Muscle layer of colon (tissue), 2 donors: Measurements from ENCODE around the gene ZNF764.

Experiments used
- H3K27ac ChIP-seq: one replicate; pipeline ENCODE4 v1.7.0; 2013; ENCODE audit warnings: low read depth, mild to moderate bottlenecking, low read length, moderate library complexity
- H3K27me3 ChIP-seq, 2 donors: one replicate each; pipeline ENCODE4 v1.7.0; 2013; ENCODE audit warnings: low read length in 2 of 2, mild to moderate bottlenecking in 2 of 2; ENCODE audit not compliant: insufficient read depth in 2 of 2, control insufficient read depth in 1 of 2
- H3K36me3 ChIP-seq: one replicate; pipeline ENCODE4 v1.7.0; 2013; ENCODE audit warnings: mild to moderate bottlenecking, low read length; ENCODE audit not compliant: insufficient read depth
- H3K4me1 ChIP-seq: one replicate; pipeline ENCODE4 v1.7.0; 2013; ENCODE audit warnings: mild to moderate bottlenecking, low read length; ENCODE audit not compliant: insufficient read depth
- H3K4me3 ChIP-seq, 2 donors: one replicate each; pipeline ENCODE4 v1.7.0; 2013; ENCODE audit warnings: low read length in 2 of 2, low read depth in 1 of 2, mild to moderate bottlenecking in 1 of 2, moderate library complexity in 1 of 2
- H3K9ac ChIP-seq: one replicate; pipeline ENCODE4 v1.7.0; 2013; ENCODE audit warnings: low read length
- H3K9me3 ChIP-seq: one replicate; pipeline ENCODE4 v1.7.0; 2013; ENCODE audit warnings: mild to moderate bottlenecking, low read length
- donor health status: abdominal sarcoma.
- donor health status: Adenocarcinoma of cecum.

ZNF764 gene

DNA sequence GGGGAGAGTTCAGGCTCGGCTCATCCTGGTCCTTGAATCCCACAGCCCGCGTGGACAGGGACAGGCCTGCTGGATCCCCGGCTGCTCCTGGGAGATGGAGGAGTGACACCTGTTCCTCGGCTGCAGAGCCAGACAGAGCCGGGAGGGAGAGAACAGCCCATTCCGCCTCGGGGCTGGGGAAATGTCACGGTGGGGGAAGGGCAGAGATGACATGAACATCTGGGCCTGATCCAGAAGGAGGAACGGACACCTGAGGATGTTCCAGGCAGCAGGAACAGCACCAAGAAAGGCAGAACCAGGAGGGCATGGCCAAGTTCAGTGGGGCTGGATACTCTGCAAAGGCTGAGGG, 2.1 kb downstream of the ZNF764 start:
- Histone ChIP-seq H3K4me3 (no peak overlapping the region), H3K9ac (no peak overlapping the region), H3K36me3 (peaks cover 17% of the 10 kb centered on the region), H3K27me3 (no peaks in the 10 kb centered on the region), H3K27ac (no peak overlapping the region), H3K9me3 (no peaks in the 10 kb centered on the region), H3K4me1 (peaks cover 6% of the 10 kb centered on the region)

DNA sequence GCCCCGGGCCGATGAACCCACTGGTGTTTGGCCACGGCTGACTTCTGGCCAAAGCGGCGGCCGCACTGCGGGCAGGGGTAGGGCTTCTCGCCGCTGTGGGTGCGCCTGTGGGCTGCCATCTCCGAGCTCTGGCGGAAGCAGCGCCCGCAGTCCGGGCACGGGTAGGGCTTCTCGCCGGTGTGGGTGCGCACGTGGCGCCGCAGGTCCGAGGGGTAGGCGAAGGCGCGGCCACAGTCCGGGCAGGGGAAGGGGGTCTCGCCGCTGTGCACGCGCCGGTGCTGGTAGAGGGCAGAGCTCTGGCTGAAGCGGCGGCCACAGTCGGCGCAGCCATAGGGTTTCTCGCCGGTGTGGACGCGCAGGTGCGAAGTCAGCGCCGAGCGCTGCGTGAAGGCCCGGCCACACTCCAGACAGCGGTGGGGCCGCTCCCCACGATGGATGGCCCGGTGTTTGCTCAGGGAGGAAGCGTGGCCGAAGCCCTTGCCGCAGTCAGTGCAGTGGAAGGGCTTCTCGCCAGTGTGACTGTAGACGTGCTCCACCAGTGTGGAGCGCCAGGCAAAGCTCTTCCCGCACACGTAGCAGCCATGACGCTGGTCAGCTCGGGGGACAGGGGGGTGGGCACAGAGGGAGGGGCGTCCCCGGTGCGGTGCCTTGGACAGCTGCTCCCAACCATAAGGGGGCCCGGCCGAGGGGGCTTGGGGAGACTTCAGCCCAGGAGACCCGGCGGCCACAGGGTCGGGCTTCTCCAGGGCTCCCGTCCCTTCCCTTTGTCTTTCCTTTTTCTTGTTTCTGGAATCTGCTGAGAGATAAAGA, 2.7 kb downstream of the ZNF764 start:
- Histone ChIP-seq H3K36me3 (peaks cover 17% of the 10 kb centered on the region), H3K9me3 (no peaks in the 10 kb centered on the region), H3K4me1 (peaks cover 6% of the 10 kb centered on the region), H3K9ac (no peak overlapping the region), H3K4me3 (no peak overlapping the region), H3K27me3 (no peaks in the 10 kb centered on the region), H3K27ac (no peak overlapping the region)

DNA sequence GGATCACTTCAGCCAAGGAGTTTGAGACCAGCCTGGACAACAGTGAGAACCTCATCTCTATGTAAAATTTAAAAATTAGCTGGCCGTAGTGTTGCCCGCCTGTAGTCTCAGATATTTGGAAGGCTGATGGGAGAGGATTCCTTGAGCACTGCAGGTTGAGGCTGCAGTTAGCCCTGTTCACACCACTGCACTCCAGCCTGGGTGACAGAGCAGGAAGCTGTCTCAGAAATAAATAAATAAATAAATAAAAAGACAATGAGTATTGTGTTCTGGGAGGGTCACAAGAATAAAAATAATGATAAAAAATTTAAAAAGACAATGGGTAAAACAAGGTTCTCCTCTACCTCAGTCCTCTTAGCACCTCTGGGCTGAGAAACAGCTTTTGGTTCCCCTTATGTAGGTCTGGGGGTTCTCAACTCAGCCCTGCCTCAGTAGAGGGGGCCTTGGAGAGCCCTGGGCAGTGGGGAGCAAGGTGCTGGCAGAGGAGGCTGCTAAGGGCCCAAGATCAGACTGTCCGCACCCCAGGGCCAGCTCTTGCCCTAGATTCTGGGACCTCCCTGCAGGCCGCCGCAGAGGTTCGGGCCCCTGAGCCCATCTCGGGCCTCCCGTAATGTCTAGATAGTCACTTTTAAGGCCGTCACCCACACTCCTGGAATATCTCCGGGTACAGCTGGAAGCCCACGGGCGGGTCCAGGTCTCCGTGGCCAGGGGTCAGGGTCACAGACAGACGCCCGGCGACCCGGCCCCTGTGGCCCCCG, 3.4 kb downstream of the ZNF764 start:
- no peaks in the 10 kb centered on the region for H3K27me3 ChIP-seq
- peaks cover 17% of the 10 kb centered on the region for H3K36me3 ChIP-seq
- no peak overlapping the region for H3K27ac ChIP-seq
- H3K9me3 ChIP-seq: no peaks in the 10 kb centered on the region
- peaks cover 6% of the 10 kb centered on the region for H3K4me1 ChIP-seq
- H3K9ac ChIP-seq: no peak overlapping the region
- H3K4me3 ChIP-seq: no peak overlapping the region

DNA sequence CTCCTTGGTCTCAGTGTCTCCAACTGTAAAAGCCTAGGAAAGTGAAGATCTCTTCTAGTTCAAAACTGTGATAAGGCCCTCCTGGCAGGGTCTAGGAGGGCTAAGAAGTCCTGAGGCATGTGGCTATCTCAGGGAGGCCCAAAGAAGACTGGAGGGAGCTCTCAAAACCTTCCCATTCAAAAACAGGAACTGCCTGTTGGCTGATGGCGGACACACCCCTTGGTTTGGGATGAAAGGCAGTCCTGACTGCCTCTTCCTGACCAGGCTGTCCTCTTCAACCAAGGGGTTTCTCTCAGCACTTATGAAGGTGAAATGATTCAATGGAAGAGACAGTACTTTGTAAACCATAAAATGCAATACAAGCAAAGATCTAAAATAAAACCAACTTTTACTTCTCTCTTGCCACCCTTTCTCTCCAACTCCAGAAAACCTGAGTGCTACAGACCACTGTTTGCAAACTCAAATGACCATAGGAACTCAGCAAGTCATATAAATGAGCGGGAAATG, 4.7 kb downstream of the ZNF764 start:
- no peak overlapping the region for H3K9ac ChIP-seq
- H3K27me3 ChIP-seq: no peaks in the 10 kb centered on the region
- no peak overlapping the region for H3K4me3 ChIP-seq

DNA sequence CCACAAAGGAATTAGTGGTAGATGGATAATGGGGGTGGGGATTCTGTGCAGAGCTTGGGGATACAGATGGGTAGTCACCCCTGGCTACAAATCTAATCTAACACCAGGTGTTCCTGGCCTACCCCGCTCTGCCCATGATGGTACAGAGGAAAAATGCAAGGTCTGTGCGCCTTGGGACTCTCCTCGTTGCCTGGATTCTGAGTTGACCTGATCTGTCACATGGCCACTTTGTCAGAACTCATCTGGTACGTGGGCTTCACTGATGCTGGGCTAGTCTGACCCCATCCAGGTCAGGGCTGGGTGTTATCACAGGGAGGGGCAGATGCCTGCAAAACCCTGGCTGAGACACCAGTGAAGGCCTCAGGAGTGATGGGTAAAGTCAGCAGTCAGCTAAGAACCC, 5.2 kb downstream of the ZNF764 start:
- no peak overlapping the region for H3K4me3 ChIP-seq
- no peak overlapping the region for H3K27ac ChIP-seq
- H3K9ac ChIP-seq: no peak overlapping the region
- peaks cover 6% of the 10 kb centered on the region for H3K4me1 ChIP-seq
- H3K36me3 ChIP-seq: peaks cover 17% of the 10 kb centered on the region
- H3K27me3 ChIP-seq: no peaks in the 10 kb centered on the region
- no peaks in the 10 kb centered on the region for H3K9me3 ChIP-seq

More for the DNA sequence above, 4.7 kb downstream of the ZNF764 start:
- H3K27ac ChIP-seq: no peak overlapping the region
- no peaks in the 10 kb centered on the region for H3K9me3 ChIP-seq
- peaks cover 17% of the 10 kb centered on the region for H3K36me3 ChIP-seq
- peaks cover 6% of the 10 kb centered on the region for H3K4me1 ChIP-seq

DNA sequence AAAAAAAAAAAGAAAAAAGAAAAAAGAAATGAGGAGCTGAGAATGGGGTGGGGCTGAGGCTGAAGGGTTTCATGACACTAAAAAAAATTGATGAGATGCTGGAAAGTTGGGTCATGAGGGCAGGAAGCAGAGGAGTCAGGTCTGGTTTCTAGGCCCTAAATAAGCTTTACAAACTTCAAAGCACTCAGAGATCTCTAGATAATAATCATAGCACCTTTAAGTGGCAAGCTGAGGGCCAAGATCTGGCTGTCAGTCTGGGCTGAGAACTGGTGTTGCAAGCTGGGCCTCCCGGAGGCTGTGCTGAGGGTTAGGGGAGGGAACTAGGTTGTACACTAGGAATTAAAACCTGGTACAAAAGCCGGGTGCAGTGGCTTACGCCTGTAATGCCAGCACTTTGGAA, 6.4 kb downstream of the ZNF764 start:
- Histone ChIP-seq H3K36me3 (peaks cover 17% of the 10 kb centered on the region), H3K4me1 (no peaks in the 10 kb centered on the region), H3K27ac (no peak overlapping the region), H3K4me3 (no peak overlapping the region), H3K9ac (no peak overlapping the region), H3K9me3 (no peaks in the 10 kb centered on the region), H3K27me3 (no peaks in the 10 kb centered on the region)

DNA sequence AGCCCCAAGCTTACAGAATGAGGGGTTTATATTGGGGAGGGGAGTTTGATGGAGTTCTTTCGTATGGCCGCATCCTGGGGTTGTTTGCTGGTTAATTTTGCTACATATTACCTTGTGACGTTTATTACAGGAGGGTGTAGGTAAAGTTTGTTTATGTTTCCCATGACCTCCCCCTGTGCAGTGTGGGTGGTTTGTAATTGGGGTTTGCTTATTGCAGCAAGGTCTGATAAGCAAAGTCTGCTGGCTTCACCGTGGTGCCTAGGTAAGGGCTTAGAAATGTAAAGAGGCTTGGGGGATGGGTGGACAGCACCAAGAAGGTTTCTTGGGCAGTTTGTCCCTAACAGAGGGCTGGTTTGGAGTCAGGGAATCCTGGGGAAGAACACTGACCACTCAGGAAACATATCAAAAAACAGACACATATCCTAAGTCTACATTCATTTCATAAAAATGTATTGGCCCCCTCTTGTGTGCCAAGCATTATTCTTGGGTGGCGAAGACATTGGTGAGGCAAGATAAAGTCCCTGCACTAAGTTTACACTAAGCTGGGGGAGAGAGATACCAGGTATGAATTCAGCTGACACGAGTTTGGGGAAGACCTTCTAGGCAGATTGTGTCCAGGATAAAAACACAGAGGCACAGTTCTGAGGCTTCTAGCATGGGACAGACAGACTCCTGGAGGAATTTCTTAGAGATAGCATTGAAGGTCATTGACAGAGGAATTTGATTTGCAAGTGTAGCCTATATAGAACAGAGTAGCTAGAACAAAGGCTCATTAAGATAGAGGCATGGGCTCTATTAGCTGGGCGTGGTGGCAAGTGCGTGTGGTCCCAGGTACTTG, 9.5 kb downstream of the ZNF764 start:
- H3K4me3 ChIP-seq: no peak overlapping the region
- H3K27me3 ChIP-seq: no peaks in the 10 kb centered on the region
- no peak overlapping the region for H3K9ac ChIP-seq
- H3K4me1 ChIP-seq: no peaks in the 10 kb centered on the region
- H3K36me3 ChIP-seq: peaks cover 2% of the 10 kb centered on the region
- no peaks in the 10 kb centered on the region for H3K9me3 ChIP-seq
- no peak overlapping the region for H3K27ac ChIP-seq

DNA sequence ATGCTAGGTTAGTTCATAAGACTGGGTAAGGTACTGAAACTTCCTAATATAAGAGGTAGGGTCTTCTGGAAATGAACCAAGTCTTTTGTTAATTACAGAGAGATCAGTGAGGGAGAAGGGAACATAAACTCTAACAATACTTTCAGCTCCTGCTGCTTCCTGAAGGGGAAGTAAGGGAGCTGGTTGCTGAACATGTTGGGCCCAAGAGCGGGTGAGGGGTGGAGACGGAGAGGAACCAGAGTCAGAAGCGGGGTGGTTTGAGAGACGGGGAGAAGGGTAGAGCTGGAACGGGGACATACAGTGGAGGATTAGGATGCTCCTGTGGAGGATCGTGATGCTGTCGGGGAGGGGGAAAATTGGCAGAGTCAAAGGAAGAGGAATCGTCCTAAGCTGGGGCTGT, 12.1 kb downstream of the ZNF764 start:
- Histone ChIP-seq H3K9ac (no peak overlapping the region), H3K9me3 (no peaks in the 10 kb centered on the region), H3K27ac (no peak overlapping the region), H3K36me3 (no peaks in the 10 kb centered on the region), H3K4me3 (no peak overlapping the region), H3K4me1 (no peaks in the 10 kb centered on the region), H3K27me3 (no peaks in the 10 kb centered on the region)

DNA sequence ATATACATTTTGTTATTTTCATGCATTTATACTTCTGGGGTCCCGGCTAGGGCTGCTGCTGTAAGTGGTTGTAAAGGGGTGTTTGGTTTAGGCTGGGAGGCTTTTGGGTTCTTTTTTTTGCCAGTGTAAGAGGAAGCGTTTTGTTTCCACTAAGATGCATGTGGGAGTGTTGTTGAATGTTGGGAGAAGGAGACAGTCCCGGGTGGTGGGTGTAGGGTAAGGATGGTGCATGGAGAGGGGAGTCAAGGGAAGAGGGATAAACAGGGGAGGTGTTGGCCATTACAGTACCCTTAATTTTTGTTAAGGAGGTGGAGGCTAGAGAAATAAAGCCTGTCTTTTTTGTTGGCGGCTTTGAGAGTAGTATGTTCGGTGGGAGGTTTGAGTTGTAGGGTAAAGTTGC, 15.1 kb downstream of the ZNF764 start:
- Histone ChIP-seq H3K4me1 (no peaks in the 10 kb centered on the region), H3K27me3 (no peaks in the 10 kb centered on the region), H3K9me3 (no peaks in the 10 kb centered on the region), H3K4me3 (no peak overlapping the region), H3K27ac (no peak overlapping the region), H3K9ac (no peak overlapping the region), H3K36me3 (no peaks in the 10 kb centered on the region)

DNA sequence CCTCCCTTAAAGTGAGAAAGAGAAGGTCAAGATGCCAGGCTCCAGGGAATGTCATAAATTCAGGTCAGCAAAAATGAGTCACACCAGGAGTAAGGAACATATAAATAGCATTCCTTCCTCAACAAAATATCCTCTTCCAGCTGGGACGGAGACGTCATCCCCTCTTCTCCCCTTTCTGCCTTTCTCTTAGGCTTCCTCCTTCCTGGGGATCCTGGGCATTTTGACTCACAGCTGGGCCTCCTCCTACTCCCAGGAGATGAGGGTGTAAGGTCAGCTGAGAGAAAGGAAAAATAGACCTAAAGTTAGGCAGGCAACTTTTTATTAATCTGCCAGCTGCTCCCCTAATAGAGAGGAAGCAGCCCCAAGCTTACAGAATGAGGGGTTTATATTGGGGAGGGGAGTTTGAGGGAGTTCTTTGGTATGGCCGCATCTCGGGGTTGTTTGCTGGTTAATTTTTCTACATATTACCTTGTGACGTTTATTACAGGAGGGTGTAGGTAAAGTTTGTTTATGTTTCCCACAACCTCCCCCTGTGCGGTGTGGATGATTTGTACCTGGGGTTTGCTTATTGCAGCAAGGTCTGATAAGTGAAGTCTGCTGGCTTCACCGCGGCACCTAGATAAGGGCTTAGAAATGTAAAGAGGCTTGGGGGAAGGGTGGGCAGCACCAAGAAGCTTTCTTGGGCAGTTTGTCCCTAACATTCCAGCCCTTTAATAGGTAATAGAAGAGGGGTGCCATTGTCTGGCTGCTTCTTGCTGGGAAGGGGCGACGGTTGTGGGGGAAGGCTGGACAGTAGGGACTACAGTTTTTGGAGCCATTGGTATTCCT, 16.5 kb downstream of the ZNF764 start:
- no peaks in the 10 kb centered on the region for H3K9me3 ChIP-seq
- no peak overlapping the region for H3K9ac ChIP-seq
- H3K4me1 ChIP-seq: no peaks in the 10 kb centered on the region
- H3K27ac ChIP-seq: no peak overlapping the region
- H3K27me3 ChIP-seq: no peaks in the 10 kb centered on the region
- no peaks in the 10 kb centered on the region for H3K36me3 ChIP-seq
- H3K4me3 ChIP-seq: no peak overlapping the region
